ENCODE measurements around the gene PSD2.

DNA sequence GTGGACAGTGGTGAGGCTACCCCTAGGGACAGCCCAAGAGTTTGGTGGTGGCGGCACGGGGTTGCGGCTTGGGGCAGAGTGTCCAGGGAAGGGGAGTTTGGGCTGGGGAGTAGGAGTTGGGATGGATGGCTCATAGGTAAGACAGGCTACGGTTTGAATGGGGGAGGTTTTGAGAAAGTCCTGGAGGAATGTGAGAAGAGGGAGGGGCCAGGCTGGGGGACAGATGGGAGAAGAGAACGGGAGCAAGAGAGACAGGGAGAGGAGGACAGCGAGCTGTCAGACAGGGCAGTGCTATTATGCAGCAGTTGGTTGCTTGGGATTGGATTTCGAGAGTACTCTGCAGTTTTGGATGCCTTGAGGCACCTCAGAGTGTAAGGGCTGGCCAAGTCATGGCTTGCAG, 24.5 kb downstream of the PSD2 start:
- no peak for TF ChIP-seq POLR2A (IDR thresholded peaks at IDR 0.05; ENCODE audit: low read depth, low read length)
- no peak for TF ChIP-seq TAF1 (IDR thresholded peaks at IDR 0.05; ENCODE audit: low read depth, low read length)
- TF ChIP-seq POLR2AphosphoS5 (IDR thresholded peaks at IDR 0.05; ENCODE audit: low read depth, low read length) = no peak
